Activated gamma-delta T cell treated with anti-CD3 and anti-CD28 coated beads, Interleukin-2, amount 50 U/mL, for 16 hours (primary cell): ENCODE data around the gene NBAS.

Source experiments
- DNase-seq: peaks from one replicate; pipeline ENCODE4 v3.0.0-alpha.2; 2020; ENCODE audit warnings: low read depth

The NBAS gene

GRCh38 chr2:15560988-15561573, at the start of gene NBAS:
TSS of gene NBAS (minus strand) at chr2:15561334. CDS start at chr2:15561304, 30 bp downstream.
- DNase-seq: peak; percentile 65

- no peak for DNase-seq
Observed at GRCh38 chr2:15610430-15610952, 49.4 kb upstream of the NBAS start.

- no peak for DNase-seq
Observed at GRCh38 chr2:15609341-15610042, 48.4 kb upstream of the NBAS start.

DNA sequence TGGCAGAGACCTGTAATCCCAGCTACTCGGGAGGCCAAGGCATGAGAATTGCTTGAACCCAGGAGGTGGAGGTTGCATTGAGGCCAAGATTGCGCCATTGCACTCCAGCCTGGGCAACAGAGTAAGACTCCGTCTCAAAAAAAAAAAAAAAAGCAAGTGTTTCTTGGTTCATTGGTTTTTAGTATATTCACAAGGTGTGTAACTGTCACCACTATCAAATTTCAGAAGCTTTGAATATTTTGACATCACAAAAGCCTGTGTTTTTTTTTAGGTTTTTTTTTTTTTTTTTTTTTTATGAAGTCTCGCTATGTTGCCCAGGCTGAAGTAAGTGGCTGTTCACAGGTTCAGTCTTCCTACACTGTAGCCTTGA, 47.2 kb upstream of the NBAS start:
- DNase-seq: no peak

- DNase-seq: no peak
Observed at GRCh38 chr2:15607709-15608391, 46.7 kb upstream of the NBAS start.

DNA sequence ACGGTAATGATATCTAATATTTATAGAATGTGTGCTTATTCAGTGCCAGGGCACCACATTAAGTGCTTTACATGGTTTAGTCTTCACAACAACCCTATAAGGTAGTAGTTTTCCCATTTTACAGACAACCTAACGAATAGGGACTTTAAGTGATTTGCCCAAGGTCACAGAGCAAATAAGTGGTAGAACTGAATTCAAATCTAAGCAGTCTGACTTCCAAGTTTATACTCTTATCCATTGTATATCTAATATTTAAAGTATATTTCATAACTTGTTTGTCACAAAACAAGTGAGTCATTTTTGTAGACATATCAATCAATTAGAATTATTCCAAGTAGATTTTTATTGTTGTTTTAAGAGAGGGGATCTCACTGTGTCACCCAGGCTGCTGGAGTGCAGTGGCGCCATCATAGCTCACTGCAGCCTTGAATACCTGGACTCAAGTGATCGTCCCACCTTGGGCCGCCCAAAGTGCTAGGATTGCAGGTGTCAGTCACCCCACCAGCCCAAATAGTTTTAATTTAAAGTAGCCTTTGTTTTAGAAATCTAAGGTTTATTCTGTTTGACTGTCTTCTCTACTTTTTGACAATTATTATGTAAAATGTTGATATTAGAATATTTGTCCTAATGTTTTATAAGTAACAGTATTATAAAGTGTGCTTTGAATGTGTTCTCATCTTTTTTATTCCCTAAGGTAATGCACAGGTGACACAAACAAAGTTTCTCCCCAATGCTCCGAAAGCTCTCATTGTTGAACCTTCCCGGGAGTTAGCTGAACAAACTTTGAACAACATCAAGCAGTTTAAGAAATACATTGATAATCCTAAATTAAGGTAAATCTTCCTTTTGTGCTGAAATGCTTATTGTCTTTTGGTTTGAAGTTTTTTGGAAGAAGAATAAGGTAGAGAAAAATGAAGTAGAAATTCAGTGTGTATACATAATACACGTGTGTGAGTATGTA, 45.6 kb upstream of the NBAS start:
- DNase-seq: no peak

- no peak for DNase-seq
Observed at GRCh38 chr2:15605721-15606120, 44.6 kb upstream of the NBAS start.

GRCh38 chr2:15603948-15604347, 42.8 kb upstream of the NBAS start:
- DNase-seq: no peak

GRCh38 chr2:15603044-15603765, 42.1 kb upstream of the NBAS start:
- DNase-seq: no peak

DNA sequence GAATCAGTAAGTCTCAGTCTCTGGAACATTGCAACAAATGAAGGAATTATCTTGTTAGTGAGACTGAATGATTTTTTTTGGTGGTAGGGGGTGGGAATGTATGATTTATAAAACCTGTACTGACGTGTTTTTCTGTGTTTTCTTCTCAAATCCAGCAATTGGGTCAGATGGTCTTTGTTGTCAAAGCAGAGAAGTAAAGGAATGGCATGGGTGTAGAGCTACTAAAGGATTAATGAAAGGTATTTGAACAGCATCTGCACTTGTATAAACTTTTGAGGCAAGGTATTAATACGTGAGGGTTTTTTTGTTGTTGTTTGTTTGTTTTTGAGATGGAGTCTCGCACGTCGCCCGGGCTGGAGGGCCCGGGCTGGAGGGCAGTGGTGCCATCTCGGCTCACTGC, 41.3 kb upstream of the NBAS start:
- no peak for DNase-seq

DNA sequence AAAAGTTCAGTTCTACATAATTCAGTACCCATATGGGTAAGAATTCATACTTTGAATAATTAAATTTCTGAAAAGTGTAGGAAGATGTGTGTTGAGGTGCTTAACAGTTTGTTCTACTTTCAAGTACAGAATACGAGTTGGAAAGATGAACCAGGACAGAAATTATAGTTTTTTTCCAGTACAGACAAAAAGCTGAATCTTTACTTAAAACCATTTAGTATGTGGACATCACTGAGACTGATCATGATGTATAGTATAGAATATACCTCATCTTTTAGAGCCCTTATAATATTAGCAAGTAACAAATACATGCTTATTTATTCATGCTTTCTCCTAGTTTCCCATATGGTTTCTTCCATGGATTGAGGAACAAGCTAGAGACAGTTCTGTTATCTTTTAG, 40.5 kb upstream of the NBAS start:
- no peak for DNase-seq

DNA sequence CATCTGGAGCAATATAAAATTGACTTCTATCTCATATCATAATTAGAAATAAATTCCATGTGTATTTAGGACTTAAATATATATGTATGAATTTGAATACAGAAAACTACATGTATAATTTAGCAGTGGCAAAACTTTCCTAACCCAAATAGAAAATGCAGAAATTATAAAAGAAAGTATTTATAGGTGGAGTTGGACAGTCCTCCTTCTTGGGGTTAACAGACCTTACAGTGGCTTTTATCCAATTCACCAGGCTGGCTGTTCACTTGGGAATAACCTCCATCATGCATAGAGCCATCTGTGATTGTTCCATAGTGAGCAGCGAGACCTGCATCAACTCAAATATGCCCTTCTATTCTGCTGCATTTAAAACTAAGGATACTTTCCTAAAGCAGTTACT, 38.9 kb upstream of the NBAS start:
- no peak for DNase-seq

GRCh38 chr2:15596968-15597367, 35.8 kb upstream of the NBAS start:
- DNase-seq: no peak

DNA sequence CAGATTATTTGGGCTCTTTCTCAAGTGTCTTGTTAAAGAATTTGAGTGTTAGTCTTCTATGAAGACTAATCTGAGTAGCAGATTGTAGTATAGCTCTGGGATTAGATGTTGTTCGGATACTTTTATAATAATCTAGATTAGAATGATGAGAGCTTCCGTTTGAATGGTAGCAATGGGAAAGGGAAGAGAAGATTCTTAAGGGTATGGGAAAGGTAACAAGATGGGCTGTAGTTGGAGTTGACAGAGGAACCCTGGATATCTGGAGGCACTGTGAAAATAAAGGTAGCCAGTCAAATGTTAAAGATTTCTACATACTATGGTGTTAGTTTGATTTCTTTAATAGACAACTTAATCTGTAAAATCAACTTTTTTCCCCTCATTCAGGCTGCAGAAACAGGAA, 35.2 kb upstream of the NBAS start:
- DNase-seq: no peak

- no peak for DNase-seq
Observed at GRCh38 chr2:15595936-15596335, 34.8 kb upstream of the NBAS start.

DNA sequence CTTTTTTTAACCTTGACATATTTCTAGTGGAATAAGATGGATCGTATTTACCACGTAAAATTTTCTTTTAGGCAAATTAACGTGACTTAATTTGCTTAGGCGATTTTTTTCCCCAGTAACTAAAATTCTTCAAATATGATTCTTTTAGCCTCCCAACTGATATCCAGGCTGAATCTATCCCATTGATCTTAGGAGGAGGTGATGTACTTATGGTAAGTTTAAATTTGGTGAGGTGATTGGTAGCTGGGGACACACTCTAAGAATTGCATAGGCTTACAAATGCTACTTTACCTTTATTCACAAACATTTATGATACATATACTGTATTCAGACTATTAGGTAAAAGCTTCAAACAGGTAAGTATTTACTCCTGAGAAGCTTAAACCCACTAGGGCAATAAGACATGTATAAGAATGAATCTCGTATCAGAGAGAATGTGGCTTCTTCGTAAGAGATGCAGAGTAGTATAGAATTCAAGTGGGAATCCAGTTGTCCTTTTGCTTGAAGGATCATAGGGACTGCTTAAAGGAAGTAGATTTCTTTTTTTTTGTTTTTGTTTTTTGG, 34.3 kb upstream of the NBAS start:
- no peak for DNase-seq

GRCh38 chr2:15594291-15595256, 33.4 kb upstream of the NBAS start:
- DNase-seq: no peak

DNA sequence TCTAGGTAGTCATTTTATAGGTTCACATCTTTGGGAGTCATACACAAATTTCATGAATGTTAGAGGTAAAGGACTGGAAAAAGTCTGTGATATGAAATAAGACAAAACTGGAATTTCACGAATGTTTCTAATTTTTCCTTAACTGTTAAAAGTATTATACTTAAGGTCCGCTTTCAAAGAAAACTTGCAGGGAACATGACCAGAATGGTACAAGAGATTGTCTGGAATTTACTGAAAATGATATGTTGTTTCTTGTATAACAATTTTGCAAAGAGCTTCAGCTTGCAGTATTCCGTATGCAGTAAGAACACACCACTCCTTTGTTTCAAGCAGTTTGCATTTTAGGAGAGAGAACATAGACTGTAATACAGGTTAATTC, 32.2 kb upstream of the NBAS start:
- DNase-seq: no peak

- peak; percentile 72 for DNase-seq
Observed at GRCh38 chr2:15591692-15592463, 30.7 kb upstream of the NBAS start, which contains the start of gene DDX1. TSS of gene DDX1 (plus strand) at chr2:15591868. CDS start at chr2:15591934, 66 bp downstream.
